Upper lobe of left lung (tissue), 4 donors: ENCODE measurements around the gene ITPRIPL2.

Experiments used
- CTCF ChIP-seq, 6 experiments: fragments of 450-650 bp in 4 of 6; fragments of 200-600 bp in 2 of 6; sonication (generic) in 2 of 6; IDR thresholded peaks; one replicate each; pipeline ENCODE4 v1.5.1; 2016 to 2019; ENCODE audit warnings: antibody characterized with exemption in 6 of 6
- EP300 ChIP-seq, 4 donors: sonication (generic); formaldehyde crosslinking; IDR thresholded peaks; one replicate each; pipeline ENCODE4 v1.5.1; 2017; ENCODE audit warnings: antibody characterized with exemption in 4 of 4, control low read depth in 2 of 4
- POLR2A ChIP-seq, 4 donors: fragments of 450-650 bp; IDR thresholded peaks; one replicate each; pipeline ENCODE4 v1.5.1; 2016 to 2017; ENCODE audit warnings: antibody characterized with exemption in 4 of 4, mild to moderate bottlenecking in 2 of 4
- POLR2AphosphoS5 ChIP-seq, 2 donors: sonication (generic); formaldehyde crosslinking; IDR thresholded peaks; one replicate each; pipeline ENCODE4 v1.5.1; 2017; ENCODE audit warnings: antibody characterized with exemption in 2 of 2

- TF ChIP-seq CTCF (IDR thresholded peaks at IDR 0.05) (no peak), POLR2A (IDR thresholded peaks at IDR 0.05) (no peak), POLR2AphosphoS5 (IDR thresholded peaks at IDR 0.05) (no peak), EP300 (IDR thresholded peaks at IDR 0.05) (no peak)
Observed at GRCh38 chr16:19077879-19078278, 35.9 kb upstream of the ITPRIPL2 start.
